PC-9 (cell line): ENCODE data around the gene UBAC1. TPM values are rescaled to one million over a fixed set of nuclear protein-coding genes. Genes with fewer than 3 reads are reported as not detected.

Experiments used
- BruUV-seq: library from RNA; stranded (reverse); fragments of 400-500 nt; replicated peaks from 2 replicates; lab custom pipeline; 2021; lab: Mats Ljungman, UMichigan
- CTCF ChIA-PET: fragments of 300-600 bp; sonication (Branson Sonifier 250); formaldehyde crosslinking; loops from one replicate; lab custom pipeline; 2022; ENCODE audit warnings: antibody characterized with exemption; lab: Charles Lee
- POLR2A ChIA-PET: fragments of 300-600 bp; sonication (Branson Sonifier 250); formaldehyde crosslinking; loops from one replicate; lab custom pipeline; 2022; ENCODE audit warnings: antibody characterized with exemption; ENCODE audit not compliant: unreplicated experiment; lab: Charles Lee
- DNase-seq, 2 experiments: peaks; one replicate each; pipeline versions ENCODE4 v3.0.0 to v3.0.0-alpha.2; 2015 to 2022; ENCODE audit warnings: mixed read lengths in 1 of 2
- H2AFZ ChIP-seq: fragments of 200-600 bp; sonication (generic); 2 replicates; pipeline ENCODE4 v1.8.1; 2017; ENCODE audit warnings: antibody characterized with exemption
- H3F3A ChIP-seq: fragments of 200-600 bp; sonication (generic); 2 replicates; pipeline ENCODE4 v1.8.1; 2017; ENCODE audit warnings: antibody characterized with exemption, mild to moderate bottlenecking, low read depth; ENCODE audit not compliant: insufficient read depth
- H3K27ac ChIP-seq: fragments of 200-600 bp; sonication (generic); 2 replicates; pipeline ENCODE4 v1.6.1; 2016; ENCODE audit warnings: mixed run types
- H3K27me3 ChIP-seq: fragments of 200-600 bp; sonication (generic); 2 replicates; pipeline ENCODE4 v1.6.1; 2016; ENCODE audit warnings: low read depth, mixed run types; ENCODE audit not compliant: insufficient read depth
- H3K36me3 ChIP-seq: fragments of 200-600 bp; sonication (generic); 2 replicates; pipeline ENCODE4 v1.6.1; 2016; ENCODE audit warnings: low read depth, mixed run types
- H3K4me1 ChIP-seq: fragments of 200-600 bp; sonication (generic); replicated peaks from 2 replicates; pipeline ENCODE4 v1.6.1; 2016; ENCODE audit warnings: mixed run types; ENCODE audit not compliant: insufficient read depth
- H3K4me2 ChIP-seq: fragments of 200-600 bp; sonication (generic); 2 replicates; pipeline ENCODE4 v1.6.1; 2017; ENCODE audit warnings: mixed run types
- H3K4me3 ChIP-seq: fragments of 200-600 bp; sonication (generic); 2 replicates; pipeline ENCODE4 v1.6.1; 2016; ENCODE audit warnings: mixed run types
- H3K79me2 ChIP-seq: fragments of 200-600 bp; sonication (generic); 2 replicates; pipeline ENCODE4 v1.6.1; 2017; ENCODE audit warnings: low read depth, mixed run types
- H3K9me2 ChIP-seq: fragments of 200-600 bp; sonication (generic); 2 replicates; pipeline ENCODE4 v1.8.1; 2017; ENCODE audit warnings: mild to moderate bottlenecking; ENCODE audit not compliant: insufficient read depth
- H3K9me3 ChIP-seq: fragments of 200-600 bp; sonication (generic); 2 replicates; pipeline ENCODE4 v1.8.1; 2016; ENCODE audit warnings: low read depth; ENCODE audit not compliant: insufficient read depth
- H4K20me1 ChIP-seq: fragments of 200-600 bp; sonication (generic); 2 replicates; pipeline ENCODE4 v1.8.1; 2017; ENCODE audit not compliant: insufficient read depth
- EZH2 ChIP-seq: fragments of 200-600 bp; sonication (generic); IDR thresholded peaks from 2 replicates; pipeline ENCODE4 v1.8.0; 2017; ENCODE audit warnings: antibody characterized with exemption, low read depth
- intact Hi-C: fragments of 100-400 bp; cut with micrococcal nuclease; formaldehyde crosslinking; loops from one replicate; pipeline ENCODE4 v1.10.0; 2022; ENCODE audit not compliant: unreplicated experiment
- total RNA-seq: library from RNA; stranded (reverse); gene quantifications from 2 replicates; pipeline ENCODE4 v1.2.3, GENCODE V29; 2021
- TF ChIP-seq, protein P1 (sequence below): fragments of 200-600 bp; sonication (generic); conservative IDR thresholded peaks from 2 replicates; pipeline ENCODE4 v1.6.1; 2017; ENCODE audit warnings: mixed run types, antibody characterized with exemption, mild to moderate bottlenecking, moderate library complexity

UBAC1 gene
- total RNA-seq, 1 experiment from 2014 or later = 27.6 TPM

DNA sequence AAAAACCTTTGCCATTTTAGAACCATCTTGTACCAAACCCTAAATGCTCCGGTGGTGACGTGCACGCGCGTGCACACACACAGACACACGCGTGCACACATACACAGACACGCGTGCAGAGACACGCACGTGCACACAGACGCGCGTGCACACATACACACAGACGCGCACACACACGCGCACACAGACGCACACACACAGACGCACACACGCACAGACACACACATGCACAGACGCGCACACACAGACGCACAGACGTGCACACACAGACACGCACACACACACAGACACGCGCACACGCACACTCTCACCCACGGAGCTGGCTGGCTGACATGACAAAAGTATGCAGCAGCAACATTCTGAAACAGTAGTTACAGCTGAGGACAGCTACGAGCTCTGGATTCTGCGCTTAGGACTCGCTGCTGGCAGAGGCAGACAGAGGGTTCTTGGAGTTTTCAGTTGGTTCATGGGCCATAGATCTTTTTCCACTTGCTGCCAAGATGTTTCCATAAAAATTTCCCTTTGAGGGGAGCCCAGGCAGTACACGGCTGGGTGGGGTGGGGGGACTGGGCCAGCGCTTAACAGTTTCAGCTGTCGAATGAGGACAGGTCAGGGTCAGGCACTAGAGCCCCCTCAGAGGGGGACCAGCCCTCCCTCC is 46.2 kb upstream of the UBAC1 start:
- Histone ChIP-seq H3K79me2 (no peaks in the 10 kb centered on the region), H3K9me2 (no peaks in the 10 kb centered on the region), H3F3A (no peaks in the 10 kb centered on the region), H3K27ac (no peak overlapping the region), H3K9me3 (no peaks in the 10 kb centered on the region), H3K4me2 (no peak overlapping the region), H3K36me3 (no peaks in the 10 kb centered on the region), H3K4me1 (no peaks in the 10 kb centered on the region), H2AFZ (no peak overlapping the region), H3K27me3 (no peaks in the 10 kb centered on the region), H4K20me1 (no peaks in the 10 kb centered on the region), H3K4me3 (no peak overlapping the region)
- ChIA-PET POLR2A (no interaction called here), CTCF (no interaction called here)
- no peak for DNase-seq
- BruUV-seq = no TSS peak
- intact Hi-C loops = no loop called here
- TF ChIP-seq, protein P1, sequence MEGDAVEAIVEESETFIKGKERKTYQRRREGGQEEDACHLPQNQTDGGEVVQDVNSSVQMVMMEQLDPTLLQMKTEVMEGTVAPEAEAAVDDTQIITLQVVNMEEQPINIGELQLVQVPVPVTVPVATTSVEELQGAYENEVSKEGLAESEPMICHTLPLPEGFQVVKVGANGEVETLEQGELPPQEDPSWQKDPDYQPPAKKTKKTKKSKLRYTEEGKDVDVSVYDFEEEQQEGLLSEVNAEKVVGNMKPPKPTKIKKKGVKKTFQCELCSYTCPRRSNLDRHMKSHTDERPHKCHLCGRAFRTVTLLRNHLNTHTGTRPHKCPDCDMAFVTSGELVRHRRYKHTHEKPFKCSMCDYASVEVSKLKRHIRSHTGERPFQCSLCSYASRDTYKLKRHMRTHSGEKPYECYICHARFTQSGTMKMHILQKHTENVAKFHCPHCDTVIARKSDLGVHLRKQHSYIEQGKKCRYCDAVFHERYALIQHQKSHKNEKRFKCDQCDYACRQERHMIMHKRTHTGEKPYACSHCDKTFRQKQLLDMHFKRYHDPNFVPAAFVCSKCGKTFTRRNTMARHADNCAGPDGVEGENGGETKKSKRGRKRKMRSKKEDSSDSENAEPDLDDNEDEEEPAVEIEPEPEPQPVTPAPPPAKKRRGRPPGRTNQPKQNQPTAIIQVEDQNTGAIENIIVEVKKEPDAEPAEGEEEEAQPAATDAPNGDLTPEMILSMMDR = no peak
- TF ChIP-seq EZH2 = no peak

DNA sequence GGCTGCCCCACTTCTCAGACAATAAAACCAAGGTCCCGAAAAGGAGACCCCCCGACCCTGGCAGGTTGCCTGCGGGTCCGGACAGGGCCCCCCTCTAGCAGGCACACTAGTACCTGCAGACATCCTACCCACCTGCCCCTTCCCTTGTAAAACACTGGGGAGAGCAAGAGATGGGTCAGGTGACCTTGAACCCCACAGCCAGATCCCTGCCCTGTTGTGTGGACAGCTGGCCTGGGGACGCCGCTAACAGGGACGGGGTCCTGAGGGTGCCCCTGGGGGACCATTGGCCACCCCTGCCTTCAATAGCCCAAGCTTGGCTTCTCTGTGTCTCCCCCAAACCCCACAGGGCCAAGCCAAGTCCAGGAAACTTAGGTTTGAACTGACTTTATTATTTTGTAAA is 45.0 kb upstream of the UBAC1 start:
- H3F3A ChIP-seq = no peaks in the 10 kb centered on the region
- H3K27ac ChIP-seq = no peak overlapping the region
- H2AFZ ChIP-seq = no peak overlapping the region
- TF ChIP-seq, protein P1 = no peak
- TF ChIP-seq EZH2 = no peak
- H3K79me2 ChIP-seq = no peaks in the 10 kb centered on the region
- H3K36me3 ChIP-seq = no peaks in the 10 kb centered on the region
- H4K20me1 ChIP-seq = no peaks in the 10 kb centered on the region
- H3K4me3 ChIP-seq = no peak overlapping the region
- H3K4me1 ChIP-seq = no peaks in the 10 kb centered on the region
- no peak for DNase-seq
- ChIA-PET POLR2A (no interaction called here), CTCF (no interaction called here)
- no peak overlapping the region for H3K4me2 ChIP-seq
- intact Hi-C loops = no loop called here
- no peaks in the 10 kb centered on the region for H3K9me2 ChIP-seq
- no TSS peak for BruUV-seq
- H3K9me3 ChIP-seq = no peaks in the 10 kb centered on the region
- H3K27me3 ChIP-seq = no peaks in the 10 kb centered on the region

DNA sequence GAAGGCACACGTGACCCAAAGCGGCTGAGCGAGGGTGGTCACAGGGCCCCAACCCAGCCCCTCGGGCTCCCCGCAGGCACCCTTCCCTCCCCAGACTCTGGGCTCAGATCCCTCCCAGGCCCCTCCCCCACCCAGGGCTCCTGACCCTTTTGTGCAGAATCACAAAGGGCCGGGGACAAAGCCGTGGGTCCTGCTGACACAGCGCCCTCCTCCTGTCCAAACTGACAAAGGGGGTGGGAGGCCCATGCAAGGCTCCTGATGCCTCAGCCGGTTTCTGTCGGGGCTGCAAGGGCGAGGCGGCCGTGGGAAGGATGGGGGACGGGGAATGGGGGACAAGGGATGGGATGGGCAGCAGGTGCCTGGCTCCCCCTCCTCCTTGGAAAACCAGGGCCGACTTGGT is 43.5 kb upstream of the UBAC1 start:
- Histone ChIP-seq H3K4me2 (no peak overlapping the region), H3K9me2 (no peaks in the 10 kb centered on the region), H3K4me3 (no peak overlapping the region), H3K27me3 (no peaks in the 10 kb centered on the region), H3K9me3 (no peaks in the 10 kb centered on the region), H3K79me2 (no peaks in the 10 kb centered on the region), H3F3A (no peaks in the 10 kb centered on the region), H4K20me1 (no peaks in the 10 kb centered on the region), H3K36me3 (no peaks in the 10 kb centered on the region), H3K4me1 (no peaks in the 10 kb centered on the region), H3K27ac (no peak overlapping the region), H2AFZ (no peak overlapping the region)
- CTCF ChIA-PET = no interaction called here
- BruUV-seq = no TSS peak
- TF ChIP-seq EZH2 = no peak
- TF ChIP-seq, protein P1 = no peak
- POLR2A ChIA-PET = no interaction called here
- intact Hi-C loops = no loop called here
- DNase-seq = no peak
